Brain pericyte (primary cell): ENCODE results near the gene CD247.

Experiments used
- DNase-seq: peaks from one replicate; pipeline ENCODE4 v3.0.0-alpha.2; 2012; ENCODE audit warnings: low read depth, low spot score

The CD247 gene

DNA sequence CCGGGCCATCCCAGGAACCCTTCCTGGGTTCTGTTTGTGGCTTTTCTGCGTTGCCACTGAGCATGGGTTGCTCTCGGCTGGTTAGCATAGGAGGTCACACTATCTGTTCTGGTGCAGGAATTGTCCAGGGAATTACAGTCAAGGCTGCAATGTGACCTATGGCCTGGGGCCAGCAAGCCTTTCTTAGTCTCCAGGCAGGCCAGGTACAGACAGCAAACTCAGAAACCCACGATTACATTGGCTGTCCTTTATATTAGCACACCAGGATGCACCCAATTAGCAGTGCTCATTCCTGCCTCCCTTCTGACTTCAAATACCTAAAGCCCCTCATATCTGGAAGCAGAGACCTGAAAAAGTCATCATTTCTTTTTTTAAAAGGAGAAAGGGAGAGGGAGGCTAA lies 55.2 kb downstream of the CD247 start:
- no peak for DNase-seq

DNA sequence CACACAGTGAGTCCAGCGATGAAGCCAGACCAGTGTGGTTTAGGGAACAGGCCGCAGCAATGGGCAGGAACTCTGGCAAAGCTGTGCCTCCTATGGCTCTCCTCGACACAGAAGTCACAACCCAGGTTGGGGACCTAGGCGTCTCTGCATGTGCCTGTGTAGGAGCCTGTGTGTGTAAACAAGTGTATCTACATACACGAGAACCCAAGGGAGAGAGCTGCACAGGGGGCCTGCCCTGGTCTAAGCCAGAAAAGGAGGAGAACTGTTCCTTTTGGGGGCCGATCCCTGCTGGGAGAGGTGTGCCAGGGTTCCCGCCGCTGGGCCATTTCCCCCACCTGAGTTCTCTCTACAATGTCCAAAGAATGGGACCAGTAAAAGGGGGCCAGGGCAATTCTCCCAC lies 56.0 kb downstream of the CD247 start:
- no peak for DNase-seq

GRCh38 chr1:167460836-167461235 lies 57.5 kb downstream of the CD247 start:
- DNase-seq: no peak

DNA sequence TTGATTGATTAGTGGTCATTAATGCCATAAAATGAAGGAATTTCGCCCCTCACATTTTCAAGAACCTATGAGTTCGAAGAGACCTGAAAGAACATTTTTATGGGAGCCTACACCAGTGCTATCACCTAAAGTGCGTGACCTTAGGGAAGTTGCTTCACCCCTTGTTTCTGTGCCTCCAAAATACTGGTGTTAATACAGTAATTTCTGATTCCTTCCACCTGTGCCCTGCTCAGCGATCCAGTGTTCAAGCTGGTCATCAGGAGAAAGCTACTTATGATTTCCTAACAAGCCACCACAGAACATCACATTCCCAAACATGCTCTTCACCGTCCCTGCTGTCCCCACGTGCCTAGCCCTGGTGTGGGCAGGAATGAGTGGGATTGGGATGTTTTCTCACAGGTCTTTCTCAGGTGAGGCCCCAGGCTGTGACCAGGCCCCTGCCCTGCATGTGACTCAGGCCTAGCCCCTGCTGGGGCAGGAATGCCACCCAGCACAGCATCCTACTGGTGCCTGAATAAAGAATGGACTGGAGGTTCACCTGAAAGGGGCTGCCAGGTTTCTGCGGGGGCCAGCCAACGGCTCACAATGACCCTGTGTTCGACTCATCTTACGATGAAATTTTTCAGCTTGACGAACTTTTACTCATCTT lies 60.3 kb downstream of the CD247 start:
- no peak for DNase-seq

DNA sequence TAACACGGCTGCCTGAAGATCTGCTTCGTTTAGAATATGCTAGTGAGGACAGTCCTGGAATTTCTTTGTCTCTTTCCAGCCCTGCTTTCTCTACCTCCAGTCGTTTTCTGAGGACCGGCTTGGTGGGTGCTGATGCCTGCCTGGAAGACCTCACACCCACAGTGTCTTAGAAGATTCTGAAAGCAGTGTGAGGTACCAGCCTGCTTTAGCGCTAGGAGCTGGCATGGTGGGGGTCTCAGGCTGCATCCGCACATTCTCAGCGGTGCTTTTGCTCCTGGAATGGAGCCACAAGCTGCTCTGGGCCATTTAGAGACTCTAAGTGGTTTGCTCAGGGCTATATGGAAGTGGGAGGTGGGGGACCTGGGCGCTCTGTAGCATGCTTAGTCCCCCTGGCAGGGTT lies 61.4 kb downstream of the CD247 start:
- DNase-seq: no peak

DNA sequence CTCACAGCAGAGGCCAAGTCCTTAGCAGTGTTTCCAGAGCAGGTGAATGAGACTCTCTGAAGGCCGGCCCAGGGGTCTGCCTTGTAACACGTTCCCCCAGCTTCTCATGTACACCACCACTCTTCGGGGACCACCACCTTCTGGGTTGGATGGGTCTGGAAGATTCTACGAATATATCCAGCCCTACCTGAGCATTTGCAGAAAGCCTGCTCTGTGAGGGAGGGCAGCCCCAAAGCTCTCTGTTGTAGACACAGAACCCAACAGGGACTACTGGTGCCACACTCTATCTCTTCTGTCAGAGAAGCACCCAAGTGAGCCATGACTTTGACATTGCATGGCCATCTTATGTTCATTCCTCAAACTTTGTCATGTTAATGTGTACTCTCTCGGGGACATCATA lies 61.8 kb downstream of the CD247 start:
- DNase-seq: no peak

GRCh38 chr1:167455786-167456446 lies 62.4 kb downstream of the CD247 start:
- no peak for DNase-seq

GRCh38 chr1:167454894-167455785 lies 63.2 kb downstream of the CD247 start:
- DNase-seq: no peak

DNA sequence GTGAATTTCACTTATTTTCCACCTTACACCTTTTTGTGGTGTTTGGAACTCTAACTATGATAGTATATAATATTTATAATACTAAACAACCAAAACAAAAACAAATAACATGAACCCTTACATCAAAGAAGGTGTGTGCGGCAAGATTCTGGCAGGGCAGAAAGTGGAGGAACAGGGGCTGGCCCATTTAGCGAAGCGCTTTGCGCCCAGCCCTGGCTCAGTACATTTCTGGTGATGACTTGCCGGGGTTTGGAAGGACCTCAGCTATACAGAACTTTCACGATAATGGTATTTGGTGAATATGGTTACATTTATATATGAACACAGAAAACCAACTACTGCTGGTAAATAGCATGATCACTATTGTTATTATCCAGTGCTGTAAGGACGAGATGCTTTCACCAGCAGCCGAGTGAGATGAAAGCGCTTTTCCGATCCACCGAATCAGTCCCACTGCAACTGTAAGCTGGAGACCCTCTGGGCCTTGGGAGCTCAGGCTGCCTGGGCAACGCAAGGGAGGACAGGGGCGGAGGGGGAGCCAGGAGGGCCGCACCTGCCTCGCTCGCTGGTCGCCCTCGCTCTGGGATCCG lies 63.9 kb downstream of the CD247 start:
- no peak for DNase-seq

DNA sequence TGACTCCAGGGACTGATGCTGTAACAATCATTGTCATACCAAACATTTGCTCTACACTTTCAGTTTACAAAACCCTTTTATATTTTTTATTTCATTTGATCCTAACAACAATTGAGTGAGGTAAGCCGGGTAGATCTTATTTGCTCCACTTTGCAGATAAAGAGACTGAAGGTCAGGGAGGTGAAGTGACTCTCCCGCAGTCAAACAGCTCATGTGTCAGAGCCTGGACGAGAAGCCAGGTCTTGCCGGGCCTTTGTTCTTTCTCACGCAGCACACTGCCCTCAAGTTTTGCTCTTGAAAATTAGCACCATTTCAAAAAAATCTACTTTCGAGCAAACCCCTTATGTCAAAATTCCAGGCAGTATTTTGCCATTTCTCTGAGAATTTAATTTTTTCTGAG lies 65.2 kb downstream of the CD247 start:
- DNase-seq: no peak

GRCh38 chr1:167452483-167452882 lies 65.8 kb downstream of the CD247 start:
- DNase-seq: no peak

- DNase-seq: no peak
These were observed 67.5 kb downstream of the CD247 start for GRCh38 chr1:167450843-167451242.

- no peak for DNase-seq
These were observed 70.7 kb downstream of the CD247 start for GRCh38 chr1:167447521-167448136.

- DNase-seq: no peak
These were observed 71.4 kb downstream of the CD247 start for GRCh38 chr1:167446966-167447365.

GRCh38 chr1:167443757-167444156 lies 74.6 kb downstream of the CD247 start:
- DNase-seq: no peak

- DNase-seq: no peak
These were observed 75.3 kb downstream of the CD247 start for GRCh38 chr1:167442854-167443565.

DNA sequence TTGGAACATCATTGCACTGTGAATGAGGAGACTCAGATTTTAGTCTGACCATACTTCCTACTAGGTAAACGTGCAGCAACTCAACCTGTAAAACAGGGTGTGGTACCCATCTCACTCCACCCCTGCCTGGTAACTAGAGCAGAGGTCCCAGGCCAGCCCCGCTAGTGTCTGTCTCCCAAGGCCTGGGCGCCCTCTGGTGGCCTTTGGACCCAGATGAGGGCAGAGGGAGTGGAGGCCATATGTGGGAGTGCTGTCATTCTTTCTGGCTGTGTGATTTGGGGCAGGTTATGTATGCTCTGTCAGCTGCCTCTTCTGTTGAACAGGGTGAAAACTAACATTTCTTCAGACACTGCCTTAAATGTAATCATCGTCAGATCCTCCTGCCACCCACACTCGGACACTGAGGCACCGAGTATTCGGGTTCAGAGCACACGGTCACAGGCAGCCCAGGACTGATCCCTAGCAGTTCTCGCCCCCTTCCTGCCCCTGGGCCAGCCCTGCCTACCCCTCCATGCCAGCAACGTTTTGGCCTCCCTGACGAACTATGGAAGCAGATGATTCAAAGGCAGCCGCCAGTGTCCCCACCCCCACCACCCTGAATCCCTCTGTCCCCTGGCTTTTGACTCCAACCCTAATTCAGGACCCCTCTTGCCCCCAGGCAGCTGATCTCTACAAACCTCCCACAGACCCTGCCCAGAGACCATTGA lies 76.0 kb downstream of the CD247 start:
- DNase-seq: no peak

DNA sequence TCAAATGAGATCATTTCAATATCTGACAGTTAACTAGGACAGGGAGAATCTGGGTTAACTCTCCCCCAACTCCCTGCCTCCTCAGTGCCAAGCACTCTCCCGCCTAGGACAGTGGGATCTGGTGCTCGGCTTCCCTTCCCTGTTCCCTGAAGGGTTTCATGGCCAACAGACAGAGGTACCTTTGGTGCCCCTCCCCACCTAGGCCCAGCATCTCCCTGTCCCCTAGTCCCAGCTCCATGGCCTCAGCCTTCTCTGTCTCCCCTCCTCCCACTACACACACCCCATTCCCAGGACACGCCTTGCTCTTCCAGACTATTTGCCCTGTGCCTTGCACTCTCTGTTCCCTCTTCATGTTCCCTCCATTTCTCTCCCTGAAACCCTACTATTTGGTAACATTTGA lies 77.1 kb downstream of the CD247 start:
- DNase-seq: no peak

DNA sequence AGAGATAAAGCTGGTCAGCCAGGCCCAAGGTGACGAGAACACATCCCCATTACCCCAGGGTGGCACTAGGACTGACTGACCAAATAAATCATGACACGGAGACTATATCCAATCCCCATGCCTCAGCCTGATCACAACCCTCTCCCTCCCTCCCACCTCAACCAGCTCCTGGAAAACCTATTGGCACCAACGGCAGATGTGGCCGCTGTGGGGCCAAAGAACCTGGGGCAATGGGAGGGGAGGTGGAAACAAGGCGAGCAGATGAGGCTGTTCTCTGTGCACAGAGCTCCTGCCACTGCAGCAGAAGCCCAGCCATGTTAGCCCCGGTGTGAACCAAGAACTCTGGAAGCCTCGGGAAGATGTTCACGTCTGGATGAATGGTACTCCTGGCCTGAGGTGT lies 77.6 kb downstream of the CD247 start:
- DNase-seq: no peak

- DNase-seq: no peak
These were observed 78.0 kb downstream of the CD247 start for GRCh38 chr1:167440345-167440744.
